Uterus (tissue), 2 donors: ENCODE data around the gene DMBX1.

Source experiments
- POLR2A ChIP-seq, 2 donors: fragments of 450-650 bp; IDR thresholded peaks; one replicate each; pipeline ENCODE4 v1.6.1; 2016; ENCODE audit warnings: antibody characterized with exemption in 2 of 2, mild to moderate bottlenecking in 1 of 2, moderate library complexity in 1 of 2
- TF ChIP-seq, protein P1 (sequence below), 4 experiments: fragments of 200-600 bp in 2 of 4; fragments of 450-650 bp in 2 of 4; sonication (generic) in 2 of 4; IDR thresholded peaks; one replicate each; pipeline ENCODE4 v1.5.1; 2016 to 2019; ENCODE audit warnings: antibody characterized with exemption in 4 of 4, mild to moderate bottlenecking in 2 of 4, moderate library complexity in 1 of 4

DNA sequence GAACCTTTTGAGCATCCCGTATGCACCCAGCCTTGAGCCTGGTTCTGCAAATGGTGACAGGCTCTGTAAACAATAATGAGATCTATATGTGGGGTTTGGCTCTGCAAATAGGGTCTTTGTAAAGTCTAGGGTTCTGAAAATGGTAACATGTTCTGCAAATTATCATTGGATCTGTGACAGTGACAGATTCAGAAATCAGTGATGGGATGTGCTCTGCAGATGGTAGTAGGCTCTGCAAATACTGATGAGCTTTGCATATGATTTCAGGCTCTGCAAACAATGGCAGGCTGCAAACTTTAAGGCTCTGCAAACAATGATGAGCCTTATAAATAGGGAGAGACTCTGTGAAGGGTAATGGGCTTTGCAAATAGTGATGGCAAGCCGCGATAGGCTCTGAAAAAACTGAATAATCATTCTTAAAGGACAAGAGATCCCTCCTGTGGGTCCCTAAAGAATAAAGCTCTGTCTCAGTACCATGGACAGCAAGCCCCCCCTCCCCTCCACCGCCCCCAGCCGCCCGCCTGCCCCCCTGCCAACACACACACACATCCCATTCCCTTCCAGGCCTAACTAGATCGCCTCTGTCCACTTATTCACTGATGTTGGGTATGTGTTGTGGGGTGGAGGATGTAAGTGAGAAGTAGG lies 17.7 kb upstream of the DMBX1 start:
- TF ChIP-seq, protein P1, sequence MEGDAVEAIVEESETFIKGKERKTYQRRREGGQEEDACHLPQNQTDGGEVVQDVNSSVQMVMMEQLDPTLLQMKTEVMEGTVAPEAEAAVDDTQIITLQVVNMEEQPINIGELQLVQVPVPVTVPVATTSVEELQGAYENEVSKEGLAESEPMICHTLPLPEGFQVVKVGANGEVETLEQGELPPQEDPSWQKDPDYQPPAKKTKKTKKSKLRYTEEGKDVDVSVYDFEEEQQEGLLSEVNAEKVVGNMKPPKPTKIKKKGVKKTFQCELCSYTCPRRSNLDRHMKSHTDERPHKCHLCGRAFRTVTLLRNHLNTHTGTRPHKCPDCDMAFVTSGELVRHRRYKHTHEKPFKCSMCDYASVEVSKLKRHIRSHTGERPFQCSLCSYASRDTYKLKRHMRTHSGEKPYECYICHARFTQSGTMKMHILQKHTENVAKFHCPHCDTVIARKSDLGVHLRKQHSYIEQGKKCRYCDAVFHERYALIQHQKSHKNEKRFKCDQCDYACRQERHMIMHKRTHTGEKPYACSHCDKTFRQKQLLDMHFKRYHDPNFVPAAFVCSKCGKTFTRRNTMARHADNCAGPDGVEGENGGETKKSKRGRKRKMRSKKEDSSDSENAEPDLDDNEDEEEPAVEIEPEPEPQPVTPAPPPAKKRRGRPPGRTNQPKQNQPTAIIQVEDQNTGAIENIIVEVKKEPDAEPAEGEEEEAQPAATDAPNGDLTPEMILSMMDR (IDR thresholded peaks at IDR 0.05) = no peak
- TF ChIP-seq POLR2A (IDR thresholded peaks at IDR 0.05) = no peak
